Activated naive CD8-positive, alpha-beta T cell (primary cell): Measurements from ENCODE around the gene MCCD1.

Source experiments
- H3K27ac Mint-ChIP-seq: one replicate; pipeline ENCODE4 v1.8.0; 2021; ENCODE audit warnings: mixed read lengths
- H3K27me3 Mint-ChIP-seq: one replicate; pipeline ENCODE4 v1.8.0; 2021; ENCODE audit warnings: mixed read lengths
- H3K36me3 Mint-ChIP-seq: one replicate; pipeline ENCODE4 v1.8.0; 2021; ENCODE audit warnings: mixed read lengths
- H3K4me1 Mint-ChIP-seq: one replicate; pipeline ENCODE4 v1.8.0; 2021; ENCODE audit warnings: low read depth, mixed read lengths
- H3K4me3 Mint-ChIP-seq: one replicate; pipeline ENCODE4 v1.8.0; 2021; ENCODE audit warnings: mild to moderate bottlenecking, mixed read lengths
- H3K9me3 Mint-ChIP-seq: one replicate; pipeline ENCODE4 v1.8.0; 2021; ENCODE audit warnings: low read depth, mixed read lengths

MCCD1 gene

GRCh38 chr6:31579119-31579505 is 50.4 kb downstream of the MCCD1 start:
- peak overlapping the region; percentile 87 for H3K27ac Mint-ChIP-seq
- H3K9me3 Mint-ChIP-seq, result no peaks in the 10 kb centered on the region

More at GRCh38 chr6:31579119-31579505, 50.4 kb downstream of the MCCD1 start:
- Mint-ChIP-seq H3K4me3 (peak overlapping the region; percentile 95), H3K27me3 (no peaks in the 10 kb centered on the region), H3K4me1 (peaks cover 58% of the 10 kb centered on the region), H3K36me3 (peaks cover 18% of the 10 kb centered on the region)
